GM21786 (cell line): ENCODE measurements around the gene THEMIS.

Experiments used
- ATAC-seq: cut with Tn5 transposase; IDR thresholded peaks from one replicate; pipeline ENCODE4 v1.9.1; 2021; ENCODE audit not compliant: unreplicated experiment

Gene THEMIS

GRCh38 chr6:127918506-127919427, 17.9 kb upstream of the THEMIS start:
- ATAC-seq: peak; percentile 65

GRCh38 chr6:127917766-127918165, 16.9 kb upstream of the THEMIS start:
- ATAC-seq: no peak

- ATAC-seq: no peak
These were observed 13.4 kb upstream of the THEMIS start for GRCh38 chr6:127914240-127914639.

DNA sequence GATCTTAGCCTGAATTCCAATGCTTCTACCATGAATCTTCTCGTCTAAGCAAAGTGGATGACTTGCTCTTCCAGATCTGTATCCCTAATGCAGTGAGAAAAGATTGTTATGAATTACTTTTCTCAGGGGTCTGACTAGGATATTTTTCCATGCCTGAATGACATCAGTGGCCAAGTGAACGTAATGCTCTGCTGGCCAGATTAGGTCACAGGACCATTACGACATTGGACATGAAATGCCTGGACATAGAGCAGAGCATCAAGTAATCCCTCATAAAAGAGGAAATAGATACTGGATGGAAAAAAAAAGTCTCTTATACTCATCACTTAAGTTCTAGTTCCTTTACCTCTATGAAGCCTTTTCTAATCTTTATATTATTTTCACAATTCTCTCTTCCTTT, 12.1 kb upstream of the THEMIS start:
- ATAC-seq: no peak

GRCh38 chr6:127907960-127908640, 7.2 kb upstream of the THEMIS start:
- ATAC-seq: peak; percentile 79

DNA sequence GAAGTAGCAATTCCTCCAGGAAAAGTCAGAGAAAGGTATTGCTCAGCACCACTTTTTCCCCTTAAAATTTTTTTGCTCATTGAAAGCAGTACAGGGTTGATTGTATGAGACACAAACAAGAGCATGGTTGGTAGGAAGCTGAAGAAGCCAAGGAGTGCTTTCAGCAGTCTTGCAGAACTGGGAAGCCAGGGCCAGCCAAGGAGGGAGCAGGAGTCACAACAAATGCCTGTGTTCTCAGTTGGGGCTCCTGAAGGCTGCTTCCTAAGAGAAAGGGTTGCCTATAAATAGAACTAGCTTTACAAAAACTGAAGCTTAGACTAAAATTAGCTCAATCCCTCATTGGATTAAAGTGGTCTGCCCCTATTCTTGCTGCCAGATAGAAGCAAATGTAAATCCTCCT, 3.3 kb upstream of the THEMIS start:
- no peak for ATAC-seq

- ATAC-seq: no peak
These were observed 2.1 kb upstream of the THEMIS start for GRCh38 chr6:127902933-127903332.

DNA sequence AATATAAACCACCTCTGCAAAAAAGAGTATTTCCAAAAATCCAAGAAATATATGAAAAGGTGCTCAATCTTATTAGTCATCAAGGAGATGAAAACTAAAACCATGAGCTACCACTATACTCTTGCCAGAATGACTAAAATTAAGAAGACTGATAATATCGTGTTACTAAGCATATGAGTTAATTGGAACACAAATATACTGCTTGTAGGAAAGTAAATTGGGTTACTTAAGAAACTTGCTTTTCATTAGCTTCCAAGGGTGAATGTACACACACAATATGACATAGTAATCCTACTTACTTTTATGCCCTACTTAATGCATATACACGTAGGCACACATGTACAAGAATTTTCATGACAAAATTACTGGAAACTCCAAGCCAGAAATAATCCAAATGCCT, 3.4 kb downstream of the THEMIS start:
- ATAC-seq: no peak

GRCh38 chr6:127894051-127894450, 6.8 kb downstream of the THEMIS start:
- ATAC-seq: no peak

- no peak for ATAC-seq
These were observed 7.3 kb downstream of the THEMIS start for GRCh38 chr6:127893541-127893940.

- ATAC-seq: no peak
These were observed 9.0 kb downstream of the THEMIS start for GRCh38 chr6:127891731-127892326.

- ATAC-seq: no peak
These were observed 14.3 kb downstream of the THEMIS start for GRCh38 chr6:127886603-127887002.

- no peak for ATAC-seq
These were observed 16.7 kb downstream of the THEMIS start for GRCh38 chr6:127884134-127884533.

GRCh38 chr6:127881949-127882348, 18.9 kb downstream of the THEMIS start:
- ATAC-seq: peak; percentile 32

DNA sequence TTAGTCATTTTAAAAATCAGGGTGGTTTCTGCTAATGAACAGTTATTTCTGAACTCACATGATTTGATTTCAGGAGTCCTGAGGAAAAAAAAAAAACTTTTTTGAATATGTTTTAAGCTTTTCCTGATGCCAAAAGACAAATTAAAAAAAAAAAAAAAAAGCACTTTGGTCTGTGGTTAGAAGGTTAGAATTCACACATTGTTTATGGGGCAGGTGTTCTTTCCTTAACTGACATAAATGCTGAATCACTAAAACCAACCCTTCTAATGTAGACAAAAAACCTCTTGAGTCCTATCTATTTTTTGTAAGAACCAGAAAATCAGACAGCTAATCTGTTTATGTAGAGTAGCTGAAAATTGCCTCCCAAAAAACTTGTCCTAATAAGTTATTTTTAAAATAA, 20.4 kb downstream of the THEMIS start:
- no peak for ATAC-seq

- ATAC-seq: no peak
These were observed 21.2 kb downstream of the THEMIS start for GRCh38 chr6:127879685-127880084.

DNA sequence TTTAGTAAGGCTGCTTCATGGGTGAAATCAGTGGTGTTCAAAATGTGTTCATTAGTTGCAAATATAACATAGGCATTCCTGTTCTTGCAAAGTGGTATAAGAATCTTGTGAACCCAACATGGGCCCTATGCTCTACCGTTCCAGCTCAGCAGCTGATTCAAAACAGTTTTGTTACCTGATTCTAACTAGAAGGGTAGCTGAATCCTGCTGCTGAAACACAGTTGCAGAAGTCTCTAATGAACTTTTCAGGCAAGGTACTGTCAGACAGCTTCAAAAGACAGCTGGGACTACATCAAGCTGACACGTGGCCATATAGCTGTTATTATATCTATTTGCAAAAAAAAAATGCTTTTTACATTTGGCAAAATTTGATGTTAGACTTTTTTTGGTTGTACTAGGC, 22.7 kb downstream of the THEMIS start:
- ATAC-seq: no peak

GRCh38 chr6:127877231-127877630, 23.6 kb downstream of the THEMIS start:
- ATAC-seq: peak; percentile 76

DNA sequence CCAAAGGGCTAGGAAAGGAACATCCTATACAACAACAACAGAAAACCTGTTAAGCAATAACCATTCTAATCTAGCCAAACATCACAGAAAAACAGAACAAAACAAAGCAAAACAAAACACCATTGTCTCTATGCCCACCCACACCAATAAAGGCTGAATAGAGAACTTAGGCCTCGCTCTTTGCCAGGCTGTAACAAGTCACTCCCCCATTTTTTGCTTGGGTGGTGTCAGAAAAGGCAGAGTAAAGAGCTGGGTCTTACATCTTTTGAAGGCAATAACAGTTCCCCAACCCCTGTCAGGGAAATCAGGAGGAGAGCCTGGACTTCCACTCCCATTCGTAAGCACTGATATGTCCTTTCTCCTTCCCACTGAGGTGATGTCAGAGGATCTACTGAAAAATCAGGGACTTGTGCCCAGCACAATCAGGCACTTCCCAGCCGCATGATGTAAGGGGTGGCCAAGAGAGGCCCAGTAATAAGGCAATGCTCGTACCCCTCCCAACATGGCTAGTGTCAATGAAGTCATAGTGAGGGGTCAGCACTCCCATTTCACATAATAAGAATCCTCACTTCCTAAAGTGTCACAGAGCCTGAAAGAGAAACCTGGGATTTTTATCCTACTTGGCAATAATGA, 31.0 kb downstream of the THEMIS start:
- no peak for ATAC-seq

DNA sequence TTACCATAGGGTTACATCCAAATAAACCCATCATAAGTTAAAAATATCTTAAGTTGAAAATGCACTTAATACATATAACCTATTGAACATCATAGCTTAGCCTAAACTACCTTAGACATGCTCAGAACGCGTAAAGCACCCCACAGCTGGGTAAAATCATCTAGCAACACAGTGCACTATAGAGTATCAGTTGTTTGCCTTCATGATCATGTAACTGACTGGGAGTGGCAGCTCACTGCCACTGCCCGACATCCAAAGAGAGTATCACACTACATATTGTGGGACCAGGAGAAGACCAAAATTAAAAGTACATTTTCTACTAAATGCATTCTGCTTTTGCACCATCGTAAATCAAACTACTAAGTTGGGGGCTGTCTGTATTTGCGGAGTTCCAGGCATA, 31.7 kb downstream of the THEMIS start:
- no peak for ATAC-seq

- ATAC-seq: no peak
These were observed 32.5 kb downstream of the THEMIS start for GRCh38 chr6:127868338-127868737.
